ENCODE measurements around the gene EIF3L. TPM values are rescaled to one million over a fixed set of nuclear protein-coding genes. Genes with fewer than 3 reads are reported as not detected.
A peak's percentile ranks its signal among the peaks of the same experiment; 100 is the strongest.

The EIF3L gene
- total RNA-seq, 1 donor from 2014 or later = 971 TPM

GRCh38 chr22:37820350-37820749 lies 28.9 kb upstream of the EIF3L start:
- Mint-ChIP-seq H3K9me3 (no peaks in the 10 kb centered on the region), H3K4me1 (peaks cover 26% of the 10 kb centered on the region), H3K27ac (no peak overlapping the region), H3K36me3 (no peaks in the 10 kb centered on the region), H3K4me3 (peak overlapping the region; percentile 71), H3K27me3 (ENCODE audit: insufficient read depth, low read depth) (peaks cover 29% of the 10 kb centered on the region)
- no peaks in the 10 kb centered on the region for H3K9me3 ChIP-seq (ENCODE audit: low read depth)
- H3K79me2 ChIP-seq (ENCODE audit: low read depth) = no peaks in the 10 kb centered on the region
- peaks cover 3% of the 10 kb centered on the region for H4K20me1 ChIP-seq (ENCODE audit: low read depth)
- no peaks in the 10 kb centered on the region for H3K36me3 ChIP-seq
- H2AFZ ChIP-seq (replicated peaks) = no peak overlapping the region
- H3K27ac ChIP-seq = no peak overlapping the region
- H3K4me2 ChIP-seq = no peak overlapping the region
- TF ChIP-seq EZH2phosphoT487 (IDR thresholded peaks at IDR 0.05) = no peak
- TF ChIP-seq, protein P1, sequence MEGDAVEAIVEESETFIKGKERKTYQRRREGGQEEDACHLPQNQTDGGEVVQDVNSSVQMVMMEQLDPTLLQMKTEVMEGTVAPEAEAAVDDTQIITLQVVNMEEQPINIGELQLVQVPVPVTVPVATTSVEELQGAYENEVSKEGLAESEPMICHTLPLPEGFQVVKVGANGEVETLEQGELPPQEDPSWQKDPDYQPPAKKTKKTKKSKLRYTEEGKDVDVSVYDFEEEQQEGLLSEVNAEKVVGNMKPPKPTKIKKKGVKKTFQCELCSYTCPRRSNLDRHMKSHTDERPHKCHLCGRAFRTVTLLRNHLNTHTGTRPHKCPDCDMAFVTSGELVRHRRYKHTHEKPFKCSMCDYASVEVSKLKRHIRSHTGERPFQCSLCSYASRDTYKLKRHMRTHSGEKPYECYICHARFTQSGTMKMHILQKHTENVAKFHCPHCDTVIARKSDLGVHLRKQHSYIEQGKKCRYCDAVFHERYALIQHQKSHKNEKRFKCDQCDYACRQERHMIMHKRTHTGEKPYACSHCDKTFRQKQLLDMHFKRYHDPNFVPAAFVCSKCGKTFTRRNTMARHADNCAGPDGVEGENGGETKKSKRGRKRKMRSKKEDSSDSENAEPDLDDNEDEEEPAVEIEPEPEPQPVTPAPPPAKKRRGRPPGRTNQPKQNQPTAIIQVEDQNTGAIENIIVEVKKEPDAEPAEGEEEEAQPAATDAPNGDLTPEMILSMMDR (IDR thresholded peaks at IDR 0.05) = no peak
- TF ChIP-seq EZH2 (IDR thresholded peaks at IDR 0.05) = no peak
- peaks cover 69% of the 10 kb centered on the region for H3K27me3 ChIP-seq
- H3K9ac ChIP-seq = no peak overlapping the region
- H3K4me3 ChIP-seq = no peak overlapping the region
- DNase-seq (ENCODE audit: low spot score) = no peak
- H3F3A ChIP-seq (ENCODE audit: low read depth) = peaks cover 49% of the 10 kb centered on the region
- peaks cover 26% of the 10 kb centered on the region for H3K4me1 ChIP-seq

DNA sequence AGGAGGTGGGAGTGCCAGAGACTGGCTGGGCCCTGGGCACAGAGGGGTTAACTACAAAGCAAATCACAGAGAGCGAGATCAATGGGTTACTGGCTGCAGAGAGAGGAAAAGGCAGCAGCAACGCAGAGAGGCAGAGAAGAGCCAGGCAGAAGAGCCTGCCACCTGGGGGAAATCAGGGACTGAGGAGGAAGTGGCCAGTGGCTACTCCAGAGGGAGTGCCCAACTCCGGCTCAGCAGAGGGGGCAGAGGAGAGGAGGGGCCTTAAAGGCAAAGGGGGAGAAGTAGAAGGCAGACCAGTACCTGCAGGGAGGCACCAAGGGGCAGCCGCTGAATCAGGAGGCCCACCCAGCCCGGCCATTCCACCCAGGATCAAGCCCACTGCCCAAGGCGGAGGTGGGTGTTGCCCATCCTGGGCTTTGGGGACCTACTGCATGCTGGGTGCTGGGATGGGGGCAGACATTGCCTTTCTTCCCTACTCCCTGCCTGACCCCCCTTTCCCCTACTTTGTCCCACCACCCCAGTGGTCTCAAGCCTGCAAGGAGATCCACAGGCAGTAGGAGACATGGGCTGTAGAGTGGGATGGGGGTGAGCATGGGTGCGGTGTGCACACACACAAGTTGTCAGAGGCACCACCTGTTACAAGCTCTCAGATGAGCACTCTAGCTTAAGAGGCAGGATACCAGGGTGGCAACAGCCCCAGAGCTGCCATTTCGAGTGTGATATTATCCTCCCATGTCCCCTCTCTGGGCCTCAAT lies 27.0 kb upstream of the EIF3L start:
- H3K4me2 ChIP-seq = peak overlapping the region; percentile 58
- peaks cover 32% of the 10 kb centered on the region for H3K27me3 Mint-ChIP-seq (ENCODE audit: insufficient read depth, low read depth)
- H2AFZ ChIP-seq (replicated peaks) = peak overlapping the region; percentile 82
- peaks cover 79% of the 10 kb centered on the region for H3K27me3 ChIP-seq
- H3K27ac Mint-ChIP-seq = peak overlapping the region; percentile 13
- no peaks in the 10 kb centered on the region for H3K9me3 ChIP-seq (ENCODE audit: low read depth)
- H3K27ac ChIP-seq = no peak overlapping the region
- no peaks in the 10 kb centered on the region for H3K79me2 ChIP-seq (ENCODE audit: low read depth)
- peaks cover 25% of the 10 kb centered on the region for H3K4me1 Mint-ChIP-seq
- TF ChIP-seq EZH2 (IDR thresholded peaks at IDR 0.05) = no peak
- TF ChIP-seq EZH2phosphoT487 (IDR thresholded peaks at IDR 0.05) = no peak
- no peaks in the 10 kb centered on the region for H3K36me3 ChIP-seq
- no peaks in the 10 kb centered on the region for H3K36me3 Mint-ChIP-seq
- no peak overlapping the region for H3K9ac ChIP-seq
- peak overlapping the region; percentile 11 for H3K4me3 Mint-ChIP-seq
- no peak overlapping the region for H3K4me3 ChIP-seq
- DNase-seq (ENCODE audit: low spot score) = peak; percentile 70
- H3K9me3 Mint-ChIP-seq = no peaks in the 10 kb centered on the region
- peaks cover 2% of the 10 kb centered on the region for H4K20me1 ChIP-seq (ENCODE audit: low read depth)
- peaks cover 26% of the 10 kb centered on the region for H3K4me1 ChIP-seq
- peaks cover 53% of the 10 kb centered on the region for H3F3A ChIP-seq (ENCODE audit: low read depth)

- Mint-ChIP-seq H3K4me3 (peak within 1 kb of the TSS; percentile 71), H3K9me3 (no peaks in the 10 kb centered on the region), H3K27ac (no peak within 1 kb of the TSS), H3K36me3 (no peaks in the 10 kb centered on the region), H3K4me1 (peaks cover 17% of the 10 kb centered on the region), H3K27me3 (ENCODE audit: insufficient read depth, low read depth) (peaks cover 32% of the 10 kb centered on the region)
- DNase-seq (ENCODE audit: low spot score) = no peak
- Histone ChIP-seq H4K20me1 (ENCODE audit: low read depth) (no peaks in the 10 kb centered on the region), H3K27ac (no peak within 1 kb of the TSS), H3K4me2 (peak within 1 kb of the TSS; percentile 78), H3K4me1 (peaks cover 19% of the 10 kb centered on the region), H3K9me3 (ENCODE audit: low read depth) (no peaks in the 10 kb centered on the region), H3K4me3 (peak within 1 kb of the TSS; percentile 45), H3K27me3 (peaks cover 71% of the 10 kb centered on the region), H2AFZ (replicated peaks) (peak within 1 kb of the TSS; percentile 82), H3K79me2 (ENCODE audit: low read depth) (no peaks in the 10 kb centered on the region), H3K9ac (no peak within 1 kb of the TSS), H3F3A (ENCODE audit: low read depth) (peaks cover 42% of the 10 kb centered on the region), H3K36me3 (no peaks in the 10 kb centered on the region)
- TF ChIP-seq, protein P1 (IDR thresholded peaks at IDR 0.05) = no peak
- TF ChIP-seq EZH2phosphoT487 (IDR thresholded peaks at IDR 0.05) = no peak
- no peak for TF ChIP-seq EZH2 (IDR thresholded peaks at IDR 0.05)
Measured at GRCh38 chr22:37823134-37823985, 25.9 kb upstream of the EIF3L start, which contains the start of gene GALR3. TSS of gene GALR3 (plus strand) at chr22:37823382. CDS start at chr22:37823407, 25 bp downstream.
